Measurements from ENCODE around the gene EHD4.

EHD4 gene

DNA sequence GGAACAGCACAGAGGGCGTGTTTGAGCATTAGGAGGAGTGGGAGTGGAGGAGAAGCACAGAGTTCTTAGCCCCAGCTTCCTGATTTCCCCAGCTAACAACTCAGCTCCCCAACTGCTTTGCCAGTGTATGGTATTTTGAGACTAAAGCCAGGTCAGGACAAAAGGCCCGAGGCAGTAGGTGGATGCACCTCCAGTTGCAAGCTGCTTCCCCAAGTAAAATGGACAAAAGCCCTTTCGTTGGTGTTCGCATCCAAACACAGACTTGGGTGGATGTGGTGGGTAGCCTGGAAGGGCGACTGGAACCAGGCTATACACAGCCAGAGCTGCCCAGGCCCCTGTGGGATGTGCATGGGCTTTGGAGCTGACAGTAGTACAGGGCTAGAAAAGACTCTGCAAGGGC, 12.3 kb upstream of the EHD4 start:
- no CpG with 5 or more reads among the region's 5 CpGs for WGBS (ENCODE audit: extremely low coverage, insufficient coverage, low lambda C conversion rate)
- H3K79me1 ChIP-seq (ENCODE audit: low read length): no peaks in the 10 kb centered on the region
- H3K23ac ChIP-seq (ENCODE audit: low read length): no peak overlapping the region
- no peak overlapping the region for H2AK5ac ChIP-seq (ENCODE audit: low read length)
- H3K9ac ChIP-seq (ENCODE audit: low read length): no peak overlapping the region
- H2BK120ac ChIP-seq (ENCODE audit: low read depth, low read length): no peak overlapping the region
- no peak overlapping the region for H3K4me2 ChIP-seq (ENCODE audit: low read length)
- H2BK5ac ChIP-seq (ENCODE audit: low read length): no peak overlapping the region
- H3K4me1 ChIP-seq (ENCODE audit: control insufficient read depth, low read depth, low read length): peaks cover 2% of the 10 kb centered on the region
- H3K36me3 ChIP-seq (ENCODE audit: control insufficient read depth, insufficient read depth, low read length): no peaks in the 10 kb centered on the region
- H4K5ac ChIP-seq (ENCODE audit: low read length): no peak overlapping the region
- DNase-seq: no peak
- H2BK15ac ChIP-seq (replicated peaks; ENCODE audit: low read depth): no peak overlapping the region
- no peaks in the 10 kb centered on the region for H3K27me3 ChIP-seq (ENCODE audit: insufficient read depth, low read length, poor library complexity)
- H3K4me3 ChIP-seq (ENCODE audit: low read length): no peak overlapping the region
- H4K8ac ChIP-seq (ENCODE audit: low read depth, low read length): no peak overlapping the region
- no peaks in the 10 kb centered on the region for H3K79me2 ChIP-seq (ENCODE audit: control insufficient read depth, insufficient read depth, low read length)
- H3K27ac ChIP-seq (ENCODE audit: low read depth, low read length): no peak overlapping the region
- no peak overlapping the region for H3K18ac ChIP-seq (ENCODE audit: low read length)
- H3K56ac ChIP-seq (ENCODE audit: low read length): no peak overlapping the region
- no peak overlapping the region for H3K4ac ChIP-seq (ENCODE audit: low read depth, low read length)

DNA sequence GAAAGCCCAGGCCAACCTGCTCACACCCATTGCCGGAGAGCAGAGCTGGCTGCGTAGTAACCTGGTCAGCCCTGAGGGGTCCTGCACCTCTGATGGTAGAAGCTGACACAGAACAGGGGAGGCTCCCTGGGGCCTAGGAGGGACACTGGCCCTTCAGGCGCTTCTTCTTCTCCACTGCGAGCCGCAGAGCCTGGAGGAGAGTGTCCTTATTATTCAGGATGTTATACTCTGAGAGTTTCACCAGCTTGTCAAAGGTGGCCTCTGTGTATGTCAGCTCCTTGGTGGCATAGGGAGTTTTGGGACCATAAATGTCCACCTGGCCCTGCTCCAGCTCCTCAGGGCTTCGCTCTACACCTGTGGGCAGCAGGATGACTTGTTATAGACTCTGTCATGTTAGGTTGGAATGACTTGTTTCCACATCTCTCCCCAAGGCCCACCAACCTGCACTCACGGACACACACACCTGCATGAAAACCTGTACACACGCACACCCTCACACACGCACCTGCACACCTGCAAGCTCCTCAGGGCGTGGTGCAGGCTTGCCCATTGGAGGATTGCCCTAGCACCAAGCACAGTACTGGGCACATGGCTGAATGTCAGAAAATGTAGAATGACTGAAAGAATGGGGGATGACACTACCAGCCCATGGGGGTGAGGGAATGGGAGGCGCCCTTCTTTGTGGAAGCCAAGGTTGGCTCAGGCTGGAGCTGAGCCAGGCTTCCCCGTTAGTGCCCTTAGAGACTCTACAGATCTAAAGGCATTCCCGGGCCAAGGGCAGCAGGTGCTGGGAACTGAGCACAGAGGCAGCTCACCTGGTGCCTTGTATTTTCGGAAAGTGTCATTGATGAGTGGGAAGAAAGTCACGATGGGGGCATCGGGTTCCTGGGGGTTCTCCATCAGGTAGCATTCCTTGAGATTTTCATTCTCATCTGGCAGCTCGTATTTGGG, 11.5 kb upstream of the EHD4 start:
- Histone ChIP-seq H3K27ac (ENCODE audit: low read depth, low read length) (no peak overlapping the region), H3K4me3 (ENCODE audit: low read length) (no peak overlapping the region), H3K4ac (ENCODE audit: low read depth, low read length) (no peak overlapping the region), H3K23ac (ENCODE audit: low read length) (no peak overlapping the region), H3K4me2 (ENCODE audit: low read length) (no peak overlapping the region), H4K5ac (ENCODE audit: low read length) (no peak overlapping the region), H3K18ac (ENCODE audit: low read length) (no peak overlapping the region), H3K36me3 (ENCODE audit: control insufficient read depth, insufficient read depth, low read length) (no peaks in the 10 kb centered on the region), H4K8ac (ENCODE audit: low read depth, low read length) (no peak overlapping the region), H3K79me2 (ENCODE audit: control insufficient read depth, insufficient read depth, low read length) (no peaks in the 10 kb centered on the region), H3K79me1 (ENCODE audit: low read length) (no peaks in the 10 kb centered on the region), H3K56ac (ENCODE audit: low read length) (no peak overlapping the region), H3K9ac (ENCODE audit: low read length) (no peak overlapping the region), H2BK15ac (replicated peaks; ENCODE audit: low read depth) (no peak overlapping the region), H3K27me3 (ENCODE audit: insufficient read depth, low read length, poor library complexity) (no peaks in the 10 kb centered on the region), H2BK5ac (ENCODE audit: low read length) (no peak overlapping the region), H3K4me1 (ENCODE audit: control insufficient read depth, low read depth, low read length) (peaks cover 2% of the 10 kb centered on the region), H2BK120ac (ENCODE audit: low read depth, low read length) (no peak overlapping the region), H2AK5ac (ENCODE audit: low read length) (no peak overlapping the region)
- WGBS (ENCODE audit: extremely low coverage, insufficient coverage, low lambda C conversion rate): no CpG with 5 or more reads among the region's 17 CpGs
- no peak for DNase-seq

DNA sequence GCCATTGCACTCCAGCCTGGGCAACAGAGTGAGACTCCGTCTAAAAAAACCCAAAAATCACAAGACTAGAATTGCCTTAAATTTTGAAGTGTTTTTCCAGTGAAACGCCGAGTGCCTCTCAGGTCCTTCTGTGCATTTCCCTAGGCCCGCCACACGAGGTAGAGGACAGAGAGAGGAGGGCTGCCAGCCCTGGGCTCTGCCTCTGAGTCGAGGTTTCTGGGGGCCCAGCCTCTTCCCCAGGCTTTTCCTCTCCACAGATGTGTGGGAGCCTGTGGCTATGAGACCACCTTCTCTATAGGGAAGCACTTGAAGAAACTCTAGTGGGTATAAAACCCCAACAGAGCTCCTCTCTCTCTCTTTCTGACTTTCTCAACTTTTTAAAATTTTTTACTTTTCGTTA, 10.9 kb upstream of the EHD4 start:
- H2AK5ac ChIP-seq (ENCODE audit: low read length): no peak overlapping the region
- peaks cover 2% of the 10 kb centered on the region for H3K4me1 ChIP-seq (ENCODE audit: control insufficient read depth, low read depth, low read length)
- no peak overlapping the region for H3K4me2 ChIP-seq (ENCODE audit: low read length)
- H3K56ac ChIP-seq (ENCODE audit: low read length): no peak overlapping the region
- no peak overlapping the region for H3K27ac ChIP-seq (ENCODE audit: low read depth, low read length)
- H4K5ac ChIP-seq (ENCODE audit: low read length): no peak overlapping the region
- no peaks in the 10 kb centered on the region for H3K79me1 ChIP-seq (ENCODE audit: low read length)
- H3K9ac ChIP-seq (ENCODE audit: low read length): no peak overlapping the region
- H3K4ac ChIP-seq (ENCODE audit: low read depth, low read length): no peak overlapping the region
- no CpG with 5 or more reads among the region's 7 CpGs for WGBS (ENCODE audit: extremely low coverage, insufficient coverage, low lambda C conversion rate)
- H2BK120ac ChIP-seq (ENCODE audit: low read depth, low read length): no peak overlapping the region
- no peak overlapping the region for H3K18ac ChIP-seq (ENCODE audit: low read length)
- no peak overlapping the region for H2BK5ac ChIP-seq (ENCODE audit: low read length)
- no peaks in the 10 kb centered on the region for H3K79me2 ChIP-seq (ENCODE audit: control insufficient read depth, insufficient read depth, low read length)
- no peak for DNase-seq
- H4K8ac ChIP-seq (ENCODE audit: low read depth, low read length): no peak overlapping the region
- H3K4me3 ChIP-seq (ENCODE audit: low read length): no peak overlapping the region
- no peaks in the 10 kb centered on the region for H3K36me3 ChIP-seq (ENCODE audit: control insufficient read depth, insufficient read depth, low read length)
- no peak overlapping the region for H2BK15ac ChIP-seq (replicated peaks; ENCODE audit: low read depth)
- H3K23ac ChIP-seq (ENCODE audit: low read length): no peak overlapping the region
- H3K27me3 ChIP-seq (ENCODE audit: insufficient read depth, low read length, poor library complexity): no peaks in the 10 kb centered on the region

DNA sequence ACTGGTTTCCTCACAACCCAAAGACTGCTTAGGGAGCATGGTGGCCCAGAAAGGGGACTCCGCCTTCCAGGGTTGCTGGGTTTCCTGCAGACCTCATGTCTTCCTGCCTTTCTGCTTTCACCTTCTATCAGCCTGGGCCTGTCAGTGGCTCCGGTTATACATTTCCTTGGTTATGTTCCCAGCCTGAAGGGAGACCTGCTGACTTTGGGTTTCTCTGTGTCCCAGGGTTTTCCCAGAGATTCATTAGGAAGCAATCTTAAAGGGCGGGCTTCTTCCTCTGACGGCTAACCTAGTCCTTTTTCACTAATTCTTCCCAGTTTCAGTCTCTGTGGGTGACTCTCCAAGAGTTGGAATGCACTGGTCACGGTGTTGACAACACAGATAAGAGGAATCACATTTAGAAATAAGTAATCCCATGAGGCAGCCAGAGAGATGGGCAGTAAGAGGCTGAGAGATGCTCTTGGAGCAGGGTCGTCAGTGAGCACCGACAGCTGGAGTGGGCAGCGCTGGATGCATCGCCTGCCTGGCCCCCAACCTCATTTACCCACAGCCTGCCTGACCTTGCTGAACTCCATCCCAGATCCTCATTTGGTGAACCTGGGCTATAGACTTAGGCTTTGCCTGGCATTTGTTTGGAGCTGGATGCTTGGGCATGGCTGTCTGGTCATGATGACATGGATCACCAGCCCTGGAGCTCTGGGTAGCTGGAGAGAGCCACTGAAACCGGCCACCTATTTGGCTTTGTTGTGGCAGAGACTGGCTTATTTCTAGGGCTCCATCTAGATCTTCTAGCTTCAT, 10.0 kb upstream of the EHD4 start:
- Histone ChIP-seq H3K23ac (ENCODE audit: low read length) (no peak overlapping the region), H3K79me2 (ENCODE audit: control insufficient read depth, insufficient read depth, low read length) (no peaks in the 10 kb centered on the region), H2AK5ac (ENCODE audit: low read length) (no peak overlapping the region), H3K79me1 (ENCODE audit: low read length) (no peaks in the 10 kb centered on the region), H3K9ac (ENCODE audit: low read length) (no peak overlapping the region), H3K4me2 (ENCODE audit: low read length) (no peak overlapping the region), H3K4ac (ENCODE audit: low read depth, low read length) (no peak overlapping the region), H2BK15ac (replicated peaks; ENCODE audit: low read depth) (no peak overlapping the region), H4K5ac (ENCODE audit: low read length) (no peak overlapping the region), H3K27ac (ENCODE audit: low read depth, low read length) (no peak overlapping the region), H3K4me1 (ENCODE audit: control insufficient read depth, low read depth, low read length) (peaks cover 2% of the 10 kb centered on the region), H4K8ac (ENCODE audit: low read depth, low read length) (no peak overlapping the region), H2BK5ac (ENCODE audit: low read length) (no peak overlapping the region), H3K27me3 (ENCODE audit: insufficient read depth, low read length, poor library complexity) (no peaks in the 10 kb centered on the region), H2BK120ac (ENCODE audit: low read depth, low read length) (no peak overlapping the region), H3K36me3 (ENCODE audit: control insufficient read depth, insufficient read depth, low read length) (no peaks in the 10 kb centered on the region), H3K56ac (ENCODE audit: low read length) (no peak overlapping the region), H3K18ac (ENCODE audit: low read length) (no peak overlapping the region), H3K4me3 (ENCODE audit: low read length) (no peak overlapping the region)
- no peak for DNase-seq
- WGBS (ENCODE audit: extremely low coverage, insufficient coverage, low lambda C conversion rate): no CpG with 5 or more reads among the region's 10 CpGs

DNA sequence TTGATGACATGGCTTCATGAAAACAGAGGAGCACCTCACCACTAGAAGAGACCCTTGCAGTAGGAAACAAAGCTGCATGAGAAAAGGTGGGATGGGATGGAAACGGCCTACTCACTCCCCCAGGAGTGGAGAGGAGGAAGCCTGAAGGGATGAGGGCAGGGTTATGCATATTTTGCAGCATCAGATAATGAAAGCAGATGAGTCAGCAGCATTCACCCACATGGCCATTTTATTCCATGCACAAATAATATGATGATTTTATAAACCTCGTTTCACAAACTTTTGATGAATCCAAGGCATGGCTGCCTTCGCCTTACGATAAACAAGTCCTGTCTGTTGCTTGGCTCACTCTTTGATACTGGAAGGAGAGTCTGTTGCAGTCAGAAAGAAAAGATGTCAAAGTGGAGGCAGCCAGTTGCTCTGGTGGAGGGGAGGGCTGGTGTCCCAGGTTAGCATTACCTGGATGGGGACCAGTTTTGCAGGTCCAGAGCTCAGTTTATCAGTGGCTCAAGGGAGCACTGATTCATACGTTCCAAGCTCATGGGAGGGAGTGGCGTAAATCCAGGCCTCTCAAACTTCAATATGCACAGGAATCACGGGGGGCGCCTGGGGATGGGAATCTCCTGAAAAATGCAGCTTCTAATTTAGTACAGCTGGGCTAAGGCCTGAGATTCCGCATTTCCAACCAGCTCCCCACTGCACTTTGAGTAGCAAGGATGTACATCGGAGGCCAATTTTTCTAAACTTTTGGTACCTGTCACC, 9.2 kb upstream of the EHD4 start:
- no peak overlapping the region for H3K18ac ChIP-seq (ENCODE audit: low read length)
- H3K23ac ChIP-seq (ENCODE audit: low read length): no peak overlapping the region
- no peak overlapping the region for H4K5ac ChIP-seq (ENCODE audit: low read length)
- no peak overlapping the region for H3K4ac ChIP-seq (ENCODE audit: low read depth, low read length)
- no peak overlapping the region for H2BK15ac ChIP-seq (replicated peaks; ENCODE audit: low read depth)
- DNase-seq: no peak
- H3K79me2 ChIP-seq (ENCODE audit: control insufficient read depth, insufficient read depth, low read length): no peaks in the 10 kb centered on the region
- H3K36me3 ChIP-seq (ENCODE audit: control insufficient read depth, insufficient read depth, low read length): no peaks in the 10 kb centered on the region
- H3K9ac ChIP-seq (ENCODE audit: low read length): no peak overlapping the region
- H3K27ac ChIP-seq (ENCODE audit: low read depth, low read length): no peak overlapping the region
- no peaks in the 10 kb centered on the region for H3K27me3 ChIP-seq (ENCODE audit: insufficient read depth, low read length, poor library complexity)
- no peak overlapping the region for H2BK120ac ChIP-seq (ENCODE audit: low read depth, low read length)
- no peak overlapping the region for H3K4me2 ChIP-seq (ENCODE audit: low read length)
- H3K56ac ChIP-seq (ENCODE audit: low read length): no peak overlapping the region
- H2BK5ac ChIP-seq (ENCODE audit: low read length): no peak overlapping the region
- H2AK5ac ChIP-seq (ENCODE audit: low read length): no peak overlapping the region
- H3K4me3 ChIP-seq (ENCODE audit: low read length): no peak overlapping the region
- H3K79me1 ChIP-seq (ENCODE audit: low read length): no peaks in the 10 kb centered on the region
- H4K8ac ChIP-seq (ENCODE audit: low read depth, low read length): no peak overlapping the region
- WGBS (ENCODE audit: extremely low coverage, insufficient coverage, low lambda C conversion rate): no CpG with 5 or more reads among the region's 10 CpGs
- peaks cover 2% of the 10 kb centered on the region for H3K4me1 ChIP-seq (ENCODE audit: control insufficient read depth, low read depth, low read length)

Measured in mesendoderm (in vitro differentiated cells).